SK-N-SH (cell line): Measurements from ENCODE around the gene TRAK1. TPM values are rescaled to one million over a fixed set of nuclear protein-coding genes. Genes with fewer than 3 reads are reported as not detected.
A peak's percentile ranks its signal among the peaks of the same experiment; 100 is the strongest.

ENCODE experiments used
- CTCF ChIA-PET: fragments of 300-600, 350-600 bp; formaldehyde crosslinking; extraction: SDS; loops from one replicate; lab custom pipeline; 2021; lab: Yijun Ruan, JAX
- POLR2A ChIA-PET: fragments of 350-600 bp; sonication (Branson Sonifier 250); formaldehyde crosslinking; extraction: SDS; loops from one replicate; lab custom pipeline; 2020; ENCODE audit warnings: antibody characterized with exemption, inconsistent platforms; lab: Yijun Ruan, JAX
- DNase-seq: peaks from one replicate; pipeline ENCODE4 v3.0.0; 2012
- H2AFZ ChIP-seq: fragments of 200-600 bp; sonication (generic); 2 replicates; pipeline ENCODE4 v1.8.1; 2016; ENCODE audit warnings: antibody characterized with exemption, mild to moderate bottlenecking, low read depth
- H3F3A ChIP-seq: fragments of 200-600 bp; sonication (generic); replicated peaks from 2 replicates; pipeline ENCODE3; 2016; ENCODE audit warnings: antibody characterized with exemption, mild to moderate bottlenecking; ENCODE audit not compliant: insufficient read depth
- H3K27ac ChIP-seq, 2 experiments: fragments of 200-500 bp in 1 of 2; fragments of 200-600 bp in 1 of 2; sonication (Bioruptor generic) in 1 of 2; sonication (generic), shearing (Covaris generic) in 1 of 2; 2 replicates each; pipeline versions ENCODE4 v1.5.1 to v1.6.1; 2014 to 2016; ENCODE audit warnings: low read depth in 2 of 2, inconsistent platforms in 1 of 2, low read length in 1 of 2, mild to moderate bottlenecking in 1 of 2, mixed read lengths in 1 of 2
- H3K27me3 ChIP-seq: fragments of 200-600 bp; sonication (generic), shearing (Covaris generic); 2 replicates; pipeline ENCODE4 v1.6.1; 2016; ENCODE audit warnings: mixed run types; ENCODE audit not compliant: insufficient read depth
- H3K36me3 ChIP-seq, 2 experiments: fragments of 200-500 bp in 1 of 2; fragments of 200-600 bp in 1 of 2; sonication (Bioruptor generic) in 1 of 2; sonication (generic) in 1 of 2; replicated peaks in 1 of 2; 2 replicates each; pipeline versions ENCODE3 to v1.5.1; 2014 to 2016; ENCODE audit warnings: low read length in 1 of 2, mild to moderate bottlenecking in 1 of 2; ENCODE audit not compliant: insufficient read depth in 2 of 2, control insufficient read depth in 1 of 2
- H3K4me1 ChIP-seq, 2 experiments: fragments of 200-500 bp in 1 of 2; fragments of 200-600 bp in 1 of 2; sonication (Bioruptor generic) in 1 of 2; sonication (generic), shearing (Covaris generic) in 1 of 2; 2 replicates each; pipeline versions ENCODE4 v1.5.1 to v1.6.1; 2014 to 2016; ENCODE audit warnings: low read depth in 1 of 2, low read length in 1 of 2, mixed run types in 1 of 2; ENCODE audit not compliant: insufficient read depth in 2 of 2, control insufficient read depth in 1 of 2
- H3K4me2 ChIP-seq: fragments of 200-600 bp; sonication (generic), shearing (Covaris generic); 2 replicates; pipeline ENCODE4 v1.6.1; 2017; ENCODE audit warnings: mixed run types
- H3K4me3 ChIP-seq, 2 experiments: fragments of 200-500 bp in 1 of 2; fragments of 200-600 bp in 1 of 2; sonication (Bioruptor generic) in 1 of 2; sonication (generic), shearing (Covaris generic) in 1 of 2; 2 replicates each; pipeline versions ENCODE4 v1.5.1 to v1.8.1; 2014 to 2016; ENCODE audit warnings: low read depth in 2 of 2, inconsistent platforms in 1 of 2, low read length in 1 of 2, mild to moderate bottlenecking in 1 of 2, mixed read lengths in 1 of 2, moderate library complexity in 1 of 2
- H3K79me2 ChIP-seq: fragments of 200-600 bp; sonication (generic); 2 replicates; pipeline ENCODE4 v1.8.1; 2017; ENCODE audit warnings: mild to moderate bottlenecking; ENCODE audit not compliant: insufficient read depth
- H3K9ac ChIP-seq: fragments of 200-600 bp; sonication (generic); 2 replicates; pipeline ENCODE4 v1.6.1; 2017; ENCODE audit warnings: mixed run types
- H3K9me2 ChIP-seq: fragments of 200-600 bp; sonication (generic); 2 replicates; pipeline ENCODE4 v1.6.1; 2017; ENCODE audit warnings: mixed run types
- H3K9me3 ChIP-seq: fragments of 200-600 bp; sonication (generic); 2 replicates; pipeline ENCODE4 v1.6.1; 2017; ENCODE audit warnings: mixed run types, mild to moderate bottlenecking, moderate library complexity
- H4K20me1 ChIP-seq: fragments of 200-600 bp; sonication (generic); 2 replicates; pipeline ENCODE4 v1.6.1; 2017; ENCODE audit warnings: mild to moderate bottlenecking, mixed run types; ENCODE audit not compliant: insufficient read depth
- EP300 ChIP-seq, 2 experiments: IDR thresholded peaks; 2 replicates each; pipeline versions ENCODE4 v1.4.0 to v1.6.1; 2012; ENCODE audit warnings: borderline replicate concordance in 1 of 2, low read depth in 1 of 2, low read length in 1 of 2
- EZH2phosphoT487 ChIP-seq: fragments of 200-600 bp; sonication (generic); IDR thresholded peaks from 2 replicates; pipeline ENCODE4 v1.6.1; 2017; ENCODE audit warnings: low read depth, mixed run types, mild to moderate bottlenecking, antibody characterized with exemption, moderate library complexity, borderline replicate concordance
- FOSL2 ChIP-seq: IDR thresholded peaks from 2 replicates; pipeline ENCODE4 v1.4.0; 2012; ENCODE audit warnings: low read depth, mild to moderate bottlenecking, moderate library complexity, borderline replicate concordance
- FOXJ3 ChIP-seq: sonication (generic); formaldehyde crosslinking; IDR thresholded peaks from 2 replicates; pipeline ENCODE4 v1.5.1; 2020; ENCODE audit warnings: mild to moderate bottlenecking, missing genetic modification reagents
- GABPA ChIP-seq: IDR thresholded peaks from 2 replicates; pipeline ENCODE4 v1.4.0; 2012; ENCODE audit warnings: low read depth, mild to moderate bottlenecking
- IRF3 ChIP-seq: fragments of 150-350 bp; IDR thresholded peaks from 2 replicates; pipeline ENCODE4 v1.6.1; 2016; ENCODE audit warnings: mild to moderate bottlenecking, low read depth, low read length
- MXI1 ChIP-seq: IDR thresholded peaks from 2 replicates; pipeline ENCODE4 v1.6.1; 2012; ENCODE audit warnings: mild to moderate bottlenecking, low read depth, low read length, improper control_type of control experiment
- NRF1 ChIP-seq: IDR thresholded peaks from 2 replicates; pipeline ENCODE4 v1.6.1; 2012; ENCODE audit warnings: low read depth, mild to moderate bottlenecking, low read length
- RCOR1 ChIP-seq: fragments of 150-350 bp; IDR thresholded peaks from 2 replicates; pipeline ENCODE4 v1.6.1; 2017; ENCODE audit warnings: antibody characterized with exemption, low read length
- SIN3A ChIP-seq: IDR thresholded peaks from 2 replicates; pipeline ENCODE4 v1.6.1; 2012; ENCODE audit warnings: low read depth, mild to moderate bottlenecking, low read length, moderate library complexity, borderline replicate concordance
- WGBS: methylation state at CpG from one replicate; pipeline ENCODE4 v1.1.6; 2017; ENCODE audit warnings: low lambda C conversion rate; 5-methylcytosine and 5-hydroxymethylcytosine counted together
- polyA plus RNA-seq, 3 experiments: library from polyadenylated mRNA; depleted of rRNA; stranded (reverse); fragments of >200 nt; gene quantifications; 2 replicates each; pipeline ENCODE4 v1.2.3, GENCODE V29; 2012
- TF ChIP-seq, protein P1 (sequence below): IDR thresholded peaks from 2 replicates; pipeline ENCODE4 v1.4.0; 2012; ENCODE audit warnings: low read depth, borderline replicate concordance
- TF ChIP-seq, protein P2 (sequence below): IDR thresholded peaks from 2 replicates; pipeline ENCODE4 v1.4.0; 2012; ENCODE audit warnings: low read depth
- TF ChIP-seq, protein P3 (sequence below): fragments of 200-600 bp; sonication (generic); IDR thresholded peaks from 2 replicates; pipeline ENCODE4 v1.6.1; 2017; ENCODE audit warnings: antibody characterized with exemption, mild to moderate bottlenecking, moderate library complexity
- TF ChIP-seq, protein P4 (sequence below): IDR thresholded peaks from 2 replicates; pipeline ENCODE4 v1.4.0; 2012; ENCODE audit warnings: low read depth, borderline replicate concordance

The TRAK1 gene
- polyA plus RNA-seq, 1 of the 3 experiments (the other 2 are of a cell fraction): 12.5 TPM

- Histone ChIP-seq H3K27ac (peak overlapping the region in 1 of 2 experiments; percentile 14; a peak in 1 of 4 replicates), H3K79me2 (no peaks in the 10 kb centered on the region), H3K9ac (no peak overlapping the region), H3K9me2 (no peaks in the 10 kb centered on the region), H3K4me2 (no peak overlapping the region), H3K9me3 (no peaks in the 10 kb centered on the region), H3K4me3 (no peak overlapping the region), H3K4me1 (peaks cover 0 to 52% of the 10 kb centered on the region in 2 experiments; a peak in 2 of 4 replicates), H4K20me1 (no peaks in the 10 kb centered on the region), H3K27me3 (no peaks in the 10 kb centered on the region), H3K36me3 (no peaks in the 10 kb centered on the region), H3F3A (peaks cover 7% of the 10 kb centered on the region), H2AFZ (no peak overlapping the region)
- ChIA-PET POLR2A (no interaction called here), CTCF (interaction anchor here (1.2 to 1.4 kb wide), 2 partner anchors 11 to 65 kb away, joined by 3 to 4 read pairs; no protein-coding TSS in a partner anchor)
- WGBS: 100% methylated on average over 2 of the region's 2 CpGs
- DNase-seq: no peak
- no peak for TF ChIP-seq SIN3A
- TF ChIP-seq FOXJ3 (CRISPR knock-in tag): no peak
- no peak for TF ChIP-seq NRF1
- TF ChIP-seq, protein P1, sequence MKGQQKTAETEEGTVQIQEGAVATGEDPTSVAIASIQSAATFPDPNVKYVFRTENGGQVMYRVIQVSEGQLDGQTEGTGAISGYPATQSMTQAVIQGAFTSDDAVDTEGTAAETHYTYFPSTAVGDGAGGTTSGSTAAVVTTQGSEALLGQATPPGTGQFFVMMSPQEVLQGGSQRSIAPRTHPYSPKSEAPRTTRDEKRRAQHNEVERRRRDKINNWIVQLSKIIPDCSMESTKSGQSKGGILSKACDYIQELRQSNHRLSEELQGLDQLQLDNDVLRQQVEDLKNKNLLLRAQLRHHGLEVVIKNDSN: no peak
- TF ChIP-seq RCOR1: no peak
- no peak for TF ChIP-seq EP300 (IDR thresholded peaks at IDR 0.05; ENCODE audit: borderline replicate concordance in 1 of 2, low read depth in 1 of 2, low read length in 1 of 2)
- TF ChIP-seq, protein P2, sequence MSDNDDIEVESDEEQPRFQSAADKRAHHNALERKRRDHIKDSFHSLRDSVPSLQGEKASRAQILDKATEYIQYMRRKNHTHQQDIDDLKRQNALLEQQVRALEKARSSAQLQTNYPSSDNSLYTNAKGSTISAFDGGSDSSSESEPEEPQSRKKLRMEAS: no peak
- TF ChIP-seq, protein P3, sequence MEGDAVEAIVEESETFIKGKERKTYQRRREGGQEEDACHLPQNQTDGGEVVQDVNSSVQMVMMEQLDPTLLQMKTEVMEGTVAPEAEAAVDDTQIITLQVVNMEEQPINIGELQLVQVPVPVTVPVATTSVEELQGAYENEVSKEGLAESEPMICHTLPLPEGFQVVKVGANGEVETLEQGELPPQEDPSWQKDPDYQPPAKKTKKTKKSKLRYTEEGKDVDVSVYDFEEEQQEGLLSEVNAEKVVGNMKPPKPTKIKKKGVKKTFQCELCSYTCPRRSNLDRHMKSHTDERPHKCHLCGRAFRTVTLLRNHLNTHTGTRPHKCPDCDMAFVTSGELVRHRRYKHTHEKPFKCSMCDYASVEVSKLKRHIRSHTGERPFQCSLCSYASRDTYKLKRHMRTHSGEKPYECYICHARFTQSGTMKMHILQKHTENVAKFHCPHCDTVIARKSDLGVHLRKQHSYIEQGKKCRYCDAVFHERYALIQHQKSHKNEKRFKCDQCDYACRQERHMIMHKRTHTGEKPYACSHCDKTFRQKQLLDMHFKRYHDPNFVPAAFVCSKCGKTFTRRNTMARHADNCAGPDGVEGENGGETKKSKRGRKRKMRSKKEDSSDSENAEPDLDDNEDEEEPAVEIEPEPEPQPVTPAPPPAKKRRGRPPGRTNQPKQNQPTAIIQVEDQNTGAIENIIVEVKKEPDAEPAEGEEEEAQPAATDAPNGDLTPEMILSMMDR: no peak
- no peak for TF ChIP-seq EZH2phosphoT487
- TF ChIP-seq, protein P4, sequence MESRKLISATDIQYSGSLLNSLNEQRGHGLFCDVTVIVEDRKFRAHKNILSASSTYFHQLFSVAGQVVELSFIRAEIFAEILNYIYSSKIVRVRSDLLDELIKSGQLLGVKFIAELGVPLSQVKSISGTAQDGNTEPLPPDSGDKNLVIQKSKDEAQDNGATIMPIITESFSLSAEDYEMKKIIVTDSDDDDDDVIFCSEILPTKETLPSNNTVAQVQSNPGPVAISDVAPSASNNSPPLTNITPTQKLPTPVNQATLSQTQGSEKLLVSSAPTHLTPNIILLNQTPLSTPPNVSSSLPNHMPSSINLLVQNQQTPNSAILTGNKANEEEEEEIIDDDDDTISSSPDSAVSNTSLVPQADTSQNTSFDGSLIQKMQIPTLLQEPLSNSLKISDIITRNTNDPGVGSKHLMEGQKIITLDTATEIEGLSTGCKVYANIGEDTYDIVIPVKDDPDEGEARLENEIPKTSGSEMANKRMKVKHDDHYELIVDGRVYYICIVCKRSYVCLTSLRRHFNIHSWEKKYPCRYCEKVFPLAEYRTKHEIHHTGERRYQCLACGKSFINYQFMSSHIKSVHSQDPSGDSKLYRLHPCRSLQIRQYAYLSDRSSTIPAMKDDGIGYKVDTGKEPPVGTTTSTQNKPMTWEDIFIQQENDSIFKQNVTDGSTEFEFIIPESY: no peak
- no peak for TF ChIP-seq IRF3
- TF ChIP-seq MXI1: no peak
- no peak for TF ChIP-seq FOSL2
- no peak for TF ChIP-seq GABPA
Measured at GRCh38 chr3:42164656-42165055, 73.5 kb downstream of the TRAK1 start.
